Duodenal mucosa (tissue), 2 donors: Measurements from ENCODE around the gene RBM33.

Experiments
- H3K27ac ChIP-seq: one replicate; pipeline ENCODE4 v1.7.0; 2013; ENCODE audit warnings: low read depth, low read length
- H3K27me3 ChIP-seq, 2 donors: one replicate each; pipeline ENCODE4 v1.7.0; 2013; ENCODE audit warnings: low read length in 2 of 2, control low read depth in 1 of 2; ENCODE audit not compliant: insufficient read depth in 2 of 2, control insufficient read depth in 1 of 2
- H3K36me3 ChIP-seq, 2 donors: one replicate each; pipeline ENCODE4 v1.7.0; 2013; ENCODE audit warnings: low read length in 2 of 2, control low read depth in 1 of 2; ENCODE audit not compliant: insufficient read depth in 2 of 2, control insufficient read depth in 1 of 2
- H3K4me1 ChIP-seq, 2 donors: one replicate each; pipeline ENCODE4 v1.7.0; 2013; ENCODE audit warnings: low read length in 2 of 2, control low read depth in 1 of 2; ENCODE audit not compliant: insufficient read depth in 2 of 2, control insufficient read depth in 1 of 2
- H3K4me3 ChIP-seq, 2 donors: one replicate each; pipeline ENCODE4 v1.7.0; 2013; ENCODE audit warnings: low read length in 2 of 2, low read depth in 1 of 2
- H3K9ac ChIP-seq, 2 donors: one replicate each; pipeline ENCODE4 v1.7.0; 2013; ENCODE audit warnings: low read length in 2 of 2, low read depth in 1 of 2
- H3K9me3 ChIP-seq, 2 donors: one replicate each; pipeline ENCODE4 v1.7.0; 2013; ENCODE audit warnings: low read length in 2 of 2, control low read depth in 1 of 2; ENCODE audit not compliant: control insufficient read depth in 1 of 2

Gene RBM33

GRCh38 chr7:155802291-155802690, 157.8 kb downstream of the RBM33 start:
- Histone ChIP-seq H3K4me3 (no peak overlapping the region), H3K4me1 (peaks cover 0 to 11% of the 10 kb centered on the region in 2 donors), H3K9me3 (no peaks in the 10 kb centered on the region), H3K9ac (no peak overlapping the region), H3K27ac (no peak overlapping the region), H3K27me3 (peaks cover 0 to 22% of the 10 kb centered on the region in 2 donors), H3K36me3 (no peaks in the 10 kb centered on the region)

- H3K4me1 ChIP-seq, result peaks cover 6 to 16% of the 10 kb centered on the region in 2 donors
- no peak overlapping the region for H3K9ac ChIP-seq
- H3K4me3 ChIP-seq, result no peak overlapping the region
- peaks cover 0 to 19% of the 10 kb centered on the region in 2 donors for H3K27me3 ChIP-seq
- H3K36me3 ChIP-seq, result no peaks in the 10 kb centered on the region
- H3K27ac ChIP-seq, result no peak overlapping the region
- H3K9me3 ChIP-seq, result no peaks in the 10 kb centered on the region
These were observed 158.5 kb downstream of the RBM33 start for GRCh38 chr7:155802906-155803417.

GRCh38 chr7:155803418-155804376, 159.2 kb downstream of the RBM33 start:
- Histone ChIP-seq H3K9me3 (no peaks in the 10 kb centered on the region), H3K36me3 (no peaks in the 10 kb centered on the region), H3K27ac (no peak overlapping the region), H3K4me3 (no peak overlapping the region), H3K27me3 (peaks cover 0 to 19% of the 10 kb centered on the region in 2 donors), H3K9ac (no peak overlapping the region), H3K4me1 (peaks cover 6 to 17% of the 10 kb centered on the region in 2 donors)

GRCh38 chr7:155804431-155804831, 160.0 kb downstream of the RBM33 start:
- Histone ChIP-seq H3K27ac (no peak overlapping the region), H3K4me1 (peaks cover 6 to 17% of the 10 kb centered on the region in 2 donors), H3K27me3 (peaks cover 0 to 17% of the 10 kb centered on the region in 2 donors), H3K9me3 (no peaks in the 10 kb centered on the region), H3K36me3 (no peaks in the 10 kb centered on the region), H3K9ac (no peak overlapping the region), H3K4me3 (no peak overlapping the region)

GRCh38 chr7:155804897-155805825, 160.7 kb downstream of the RBM33 start:
- H3K36me3 ChIP-seq, result no peaks in the 10 kb centered on the region
- no peak overlapping the region for H3K27ac ChIP-seq
- H3K9ac ChIP-seq, result no peak overlapping the region
- H3K4me1 ChIP-seq, result peaks cover 6 to 20% of the 10 kb centered on the region in 2 donors
- H3K9me3 ChIP-seq, result no peaks in the 10 kb centered on the region
- H3K4me3 ChIP-seq, result peak overlapping the region; percentile 42 to 43
- peaks cover 3 to 15% of the 10 kb centered on the region in 2 donors for H3K27me3 ChIP-seq

GRCh38 chr7:155805826-155806095, 161.3 kb downstream of the RBM33 start:
- H3K4me1 ChIP-seq, result peaks cover 10 to 24% of the 10 kb centered on the region in 2 donors
- no peak overlapping the region for H3K9ac ChIP-seq
- H3K4me3 ChIP-seq, result no peak overlapping the region
- no peaks in the 10 kb centered on the region for H3K9me3 ChIP-seq
- H3K36me3 ChIP-seq, result no peaks in the 10 kb centered on the region
- no peak overlapping the region for H3K27ac ChIP-seq
- peaks cover 9 to 19% of the 10 kb centered on the region in 2 donors for H3K27me3 ChIP-seq

GRCh38 chr7:155806096-155806871, 161.8 kb downstream of the RBM33 start:
- H3K9ac ChIP-seq, result no peak overlapping the region
- no peaks in the 10 kb centered on the region for H3K36me3 ChIP-seq
- no peaks in the 10 kb centered on the region for H3K9me3 ChIP-seq
- H3K27me3 ChIP-seq, result peaks cover 15 to 22% of the 10 kb centered on the region in 2 donors
- H3K27ac ChIP-seq, result no peak overlapping the region
- no peak overlapping the region for H3K4me3 ChIP-seq
- peaks cover 13 to 26% of the 10 kb centered on the region in 2 donors for H3K4me1 ChIP-seq

GRCh38 chr7:155807065-155807671, 162.7 kb downstream of the RBM33 start:
- H3K27ac ChIP-seq, result no peak overlapping the region
- peaks cover 22 to 34% of the 10 kb centered on the region in 2 donors for H3K4me1 ChIP-seq
- H3K36me3 ChIP-seq, result no peaks in the 10 kb centered on the region
- peaks cover 23 to 31% of the 10 kb centered on the region in 2 donors for H3K27me3 ChIP-seq
- no peak overlapping the region for H3K4me3 ChIP-seq
- no peaks in the 10 kb centered on the region for H3K9me3 ChIP-seq
- H3K9ac ChIP-seq, result no peak overlapping the region

- peak overlapping the region; percentile 66 to 69 for H3K9ac ChIP-seq
- peak overlapping the region; percentile 51 for H3K27ac ChIP-seq
- H3K4me3 ChIP-seq, result peak overlapping the region; percentile 68 to 73
- H3K36me3 ChIP-seq, result no peaks in the 10 kb centered on the region
- H3K4me1 ChIP-seq, result peaks cover 24 to 34% of the 10 kb centered on the region in 2 donors
- H3K27me3 ChIP-seq, result peaks cover 31 to 38% of the 10 kb centered on the region in 2 donors
- no peaks in the 10 kb centered on the region for H3K9me3 ChIP-seq
These were observed 163.5 kb downstream of the RBM33 start for GRCh38 chr7:155807789-155808548.
